DOHH2 (cell line): ENCODE results near the gene RIPK4.

Experiments
- H3F3A ChIP-seq: fragments of 200-600 bp; sonication (generic), shearing (Covaris generic); 2 replicates; pipeline ENCODE4 v1.6.0; 2016; ENCODE audit warnings: antibody characterized with exemption, mild to moderate bottlenecking; ENCODE audit not compliant: control insufficient read depth, insufficient read depth
- H3K27ac ChIP-seq: fragments of 200-600 bp; sonication (generic); 2 replicates; pipeline ENCODE4 v1.5.1; 2014; ENCODE audit warnings: low read depth, mild to moderate bottlenecking, low read length, moderate library complexity
- H3K27me3 ChIP-seq: fragments of 200-600 bp; sonication (generic); 2 replicates; pipeline ENCODE4 v1.6.1; 2014; ENCODE audit warnings: mild to moderate bottlenecking, low read length, mixed read lengths; ENCODE audit not compliant: control insufficient read depth
- H3K36me3 ChIP-seq: fragments of 200-600 bp; sonication (generic); 2 replicates; pipeline ENCODE4 v1.6.1; 2014; ENCODE audit warnings: mild to moderate bottlenecking, low read length, moderate library complexity, mixed read lengths; ENCODE audit not compliant: control insufficient read depth
- H3K4me1 ChIP-seq: fragments of 200-600 bp; sonication (generic); 2 replicates; pipeline ENCODE4 v1.6.1; 2014; ENCODE audit warnings: mild to moderate bottlenecking, low read length, mixed read lengths; ENCODE audit not compliant: control insufficient read depth
- H3K4me2 ChIP-seq: fragments of 200-600 bp; sonication (generic); 2 replicates; pipeline ENCODE4 v1.6.0; 2014; ENCODE audit warnings: mild to moderate bottlenecking, low read length, moderate library complexity
- H3K4me3 ChIP-seq: fragments of 200-600 bp; sonication (generic); 2 replicates; pipeline ENCODE4 v1.5.1; 2014; ENCODE audit warnings: mild to moderate bottlenecking, low read length, mixed read lengths
- H3K79me2 ChIP-seq: fragments of 200-600 bp; sonication (generic); 2 replicates; pipeline ENCODE4 v1.6.1; 2014; ENCODE audit warnings: mild to moderate bottlenecking, low read length, mixed read lengths; ENCODE audit not compliant: control insufficient read depth
- H3K9me2 ChIP-seq: fragments of 200-600 bp; sonication (generic); replicated peaks from 2 replicates; pipeline ENCODE4 v1.6.1; 2014; ENCODE audit warnings: mild to moderate bottlenecking, low read length, mixed read lengths; ENCODE audit not compliant: control insufficient read depth
- H3K9me3 ChIP-seq: fragments of 200-600 bp; sonication (generic); 2 replicates; pipeline ENCODE4 v1.6.1; 2014; ENCODE audit warnings: antibody characterized with exemption, low read length, mixed read lengths; ENCODE audit not compliant: control insufficient read depth, insufficient read depth
- H4K20me1 ChIP-seq: fragments of 200-600 bp; sonication (generic); 2 replicates; pipeline ENCODE4 v1.6.0; 2014; ENCODE audit warnings: low read depth, mild to moderate bottlenecking, antibody characterized with exemption, low read length, moderate library complexity; ENCODE audit not compliant: control insufficient read depth, insufficient read depth
- EZH2phosphoT487 ChIP-seq: fragments of 200-600 bp; sonication (generic); IDR thresholded peaks from 2 replicates; pipeline ENCODE4 v1.6.1; 2017; ENCODE audit warnings: borderline replicate concordance, mild to moderate bottlenecking, antibody characterized with exemption, low read length, moderate library complexity, mixed read lengths
- TF ChIP-seq, protein P1 (sequence below): fragments of 200-600 bp; sonication (generic); IDR thresholded peaks from one replicate; pipeline ENCODE4 v1.5.1; 2014; ENCODE audit warnings: antibody characterized with exemption, mild to moderate bottlenecking, low read depth, low read length; ENCODE audit not compliant: poor library complexity, severe bottlenecking

RIPK4 gene

DNA sequence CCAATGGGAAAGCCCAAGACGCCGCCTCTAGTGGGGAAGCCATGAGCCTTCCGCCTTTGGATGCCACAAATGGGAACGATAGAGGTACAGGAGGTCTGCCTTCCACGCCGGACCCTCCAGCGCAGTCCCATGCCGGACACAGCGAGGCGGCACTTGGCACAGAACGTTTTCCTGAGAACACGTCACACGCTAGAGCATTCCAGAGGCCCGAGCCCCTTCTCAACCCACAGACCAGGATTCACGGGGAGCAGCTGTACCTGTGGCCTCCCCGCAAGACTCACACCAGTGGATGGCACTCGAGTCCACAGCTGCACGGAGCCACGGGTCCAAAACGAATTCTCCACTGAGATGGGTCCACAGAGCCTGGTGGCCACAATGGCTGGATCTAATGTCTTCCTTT, 31.5 kb upstream of the RIPK4 start:
- Histone ChIP-seq H3K4me3 (no peak overlapping the region), H3K79me2 (no peaks in the 10 kb centered on the region), H4K20me1 (no peaks in the 10 kb centered on the region; the same call in 1 of the 2 replicates), H3K27ac (no peak overlapping the region), H3K36me3 (peaks cover 59% of the 10 kb centered on the region), H3K4me1 (no peaks in the 10 kb centered on the region; the same call in 1 of the 2 replicates), H3K27me3 (no peaks in the 10 kb centered on the region), H3K4me2 (no peak overlapping the region), H3F3A (peaks cover 11% of the 10 kb centered on the region; the same call in 1 of the 2 replicates), H3K9me2 (no peaks in the 10 kb centered on the region), H3K9me3 (no peaks in the 10 kb centered on the region)
- TF ChIP-seq, protein P1, sequence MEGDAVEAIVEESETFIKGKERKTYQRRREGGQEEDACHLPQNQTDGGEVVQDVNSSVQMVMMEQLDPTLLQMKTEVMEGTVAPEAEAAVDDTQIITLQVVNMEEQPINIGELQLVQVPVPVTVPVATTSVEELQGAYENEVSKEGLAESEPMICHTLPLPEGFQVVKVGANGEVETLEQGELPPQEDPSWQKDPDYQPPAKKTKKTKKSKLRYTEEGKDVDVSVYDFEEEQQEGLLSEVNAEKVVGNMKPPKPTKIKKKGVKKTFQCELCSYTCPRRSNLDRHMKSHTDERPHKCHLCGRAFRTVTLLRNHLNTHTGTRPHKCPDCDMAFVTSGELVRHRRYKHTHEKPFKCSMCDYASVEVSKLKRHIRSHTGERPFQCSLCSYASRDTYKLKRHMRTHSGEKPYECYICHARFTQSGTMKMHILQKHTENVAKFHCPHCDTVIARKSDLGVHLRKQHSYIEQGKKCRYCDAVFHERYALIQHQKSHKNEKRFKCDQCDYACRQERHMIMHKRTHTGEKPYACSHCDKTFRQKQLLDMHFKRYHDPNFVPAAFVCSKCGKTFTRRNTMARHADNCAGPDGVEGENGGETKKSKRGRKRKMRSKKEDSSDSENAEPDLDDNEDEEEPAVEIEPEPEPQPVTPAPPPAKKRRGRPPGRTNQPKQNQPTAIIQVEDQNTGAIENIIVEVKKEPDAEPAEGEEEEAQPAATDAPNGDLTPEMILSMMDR = no peak
- no peak for TF ChIP-seq EZH2phosphoT487

DNA sequence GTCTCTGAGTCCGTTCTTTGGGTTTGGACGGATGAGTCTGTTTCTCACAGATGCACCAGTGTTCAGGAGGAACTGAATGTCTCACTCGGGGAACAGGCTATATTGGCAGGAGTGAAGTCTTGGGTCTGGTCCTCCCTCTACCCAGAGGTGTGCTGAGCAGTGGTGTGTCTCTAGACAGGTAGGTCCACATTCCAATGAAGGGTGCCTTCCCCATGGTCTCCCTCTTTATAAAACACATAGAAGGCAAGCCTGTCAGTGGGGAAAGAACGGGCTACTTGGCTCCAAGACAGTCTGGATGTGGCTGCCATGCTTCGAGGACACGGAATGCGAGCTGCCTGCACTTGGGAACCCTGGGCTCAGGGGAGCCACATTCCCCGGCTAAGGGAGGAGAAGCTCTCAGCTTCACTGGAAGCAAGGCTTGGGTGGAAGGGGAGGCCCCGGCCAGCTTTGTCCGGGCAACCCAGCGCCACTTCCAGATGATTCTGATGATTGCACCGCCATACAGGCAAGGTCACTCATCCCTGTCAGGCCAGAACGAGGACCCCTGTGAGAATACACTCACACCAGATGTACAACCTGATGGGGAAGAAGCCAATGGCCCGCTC, 29.7 kb upstream of the RIPK4 start:
- Histone ChIP-seq H3K9me2 (no peaks in the 10 kb centered on the region), H3K4me1 (no peaks in the 10 kb centered on the region; the same call in 1 of the 2 replicates), H3K9me3 (peaks cover 8% of the 10 kb centered on the region; the same call in 1 of the 2 replicates), H3F3A (peaks cover 11% of the 10 kb centered on the region; the same call in 1 of the 2 replicates), H3K27ac (no peak overlapping the region), H3K27me3 (no peaks in the 10 kb centered on the region), H3K4me3 (no peak overlapping the region), H4K20me1 (no peaks in the 10 kb centered on the region), H3K36me3 (peaks cover 42% of the 10 kb centered on the region), H3K4me2 (no peak overlapping the region), H3K79me2 (no peaks in the 10 kb centered on the region)
- TF ChIP-seq EZH2phosphoT487 = no peak
- TF ChIP-seq, protein P1 = no peak

GRCh38 chr21:41795726-41796125, 28.9 kb upstream of the RIPK4 start:
- peaks cover 11% of the 10 kb centered on the region; the same call in 1 of the 2 replicates for H3F3A ChIP-seq
- H3K27ac ChIP-seq = no peak overlapping the region
- no peaks in the 10 kb centered on the region for H3K27me3 ChIP-seq
- no peaks in the 10 kb centered on the region for H3K79me2 ChIP-seq
- no peak overlapping the region for H3K4me3 ChIP-seq
- no peak for TF ChIP-seq EZH2phosphoT487
- TF ChIP-seq, protein P1 = no peak
- H3K36me3 ChIP-seq = peaks cover 33% of the 10 kb centered on the region
- H3K4me2 ChIP-seq = no peak overlapping the region
- no peaks in the 10 kb centered on the region; the same call in 1 of the 2 replicates for H3K4me1 ChIP-seq
- no peaks in the 10 kb centered on the region for H3K9me2 ChIP-seq
- H4K20me1 ChIP-seq = no peaks in the 10 kb centered on the region
- peaks cover 8% of the 10 kb centered on the region; the same call in 1 of the 2 replicates for H3K9me3 ChIP-seq
